GM12878 (cell line): Measurements from ENCODE around the gene ORM2. TPM values are rescaled to one million over a fixed set of nuclear protein-coding genes. Genes with fewer than 3 reads are reported as not detected.

ENCODE experiments used
- ATF7 ChIP-seq: fragments of 450-650 bp; IDR thresholded peaks from 2 replicates; pipeline ENCODE4 v1.6.1; 2016; ENCODE audit warnings: low read depth, mild to moderate bottlenecking
- BCL11A ChIP-seq: IDR thresholded peaks from 2 replicates; pipeline ENCODE4 v1.6.1; 2011; ENCODE audit warnings: low read depth, low read length
- BRCA1 ChIP-seq: IDR thresholded peaks from 2 replicates; pipeline ENCODE4 v1.6.1; 2011; ENCODE audit warnings: low read depth, low read length, improper control_type of control experiment
- CHD2 ChIP-seq: IDR thresholded peaks from 2 replicates; pipeline ENCODE4 v1.6.1; 2011; ENCODE audit warnings: low read depth, low read length, improper control_type of control experiment, borderline replicate concordance
- EED ChIP-seq: sonication (generic); IDR thresholded peaks from 2 replicates; pipeline ENCODE4 v1.6.1; 2016; ENCODE audit warnings: antibody characterized with exemption, low read depth
- EP300 ChIP-seq, 2 experiments: fragments of 150-350 bp in 1 of 2; IDR thresholded peaks; 2 replicates each; pipeline ENCODE4 v1.6.1; 2011 to 2012; ENCODE audit warnings: low read depth in 2 of 2, low read length in 2 of 2, borderline replicate concordance in 1 of 2, improper control_type of control experiment in 1 of 2, inconsistent platforms in 1 of 2; ENCODE audit not compliant: control insufficient read depth in 1 of 2
- HDAC6 ChIP-seq: fragments of 200-600 bp; sonication (generic); IDR thresholded peaks from one replicate; pipeline ENCODE4 v1.8.0; 2017; ENCODE audit warnings: antibody characterized with exemption; ENCODE audit not compliant: unreplicated experiment
- MTA2 ChIP-seq: fragments of 450-650 bp; IDR thresholded peaks from 2 replicates; pipeline ENCODE4 v1.6.1; 2016; ENCODE audit warnings: low read depth, mild to moderate bottlenecking, moderate library complexity
- MYC ChIP-seq: IDR thresholded peaks from 2 replicates; pipeline ENCODE4 v1.6.1; 2011; ENCODE audit warnings: mild to moderate bottlenecking, low read length, moderate library complexity, inconsistent platforms; ENCODE audit not compliant: insufficient read depth, insufficient replicate concordance, insufficient read length, severe bottlenecking
- NR2C2 ChIP-seq: IDR thresholded peaks from 2 replicates; pipeline ENCODE4 v1.6.1; 2011; ENCODE audit warnings: borderline replicate concordance, low read depth; ENCODE audit not compliant: control insufficient read depth, insufficient read length
- NR2F1 ChIP-seq: fragments of 450-650 bp; conservative IDR thresholded peaks from 2 replicates; pipeline ENCODE4 v1.6.1; 2017; ENCODE audit warnings: mild to moderate bottlenecking
- ZNF622 ChIP-seq: fragments of 450-650 bp; IDR thresholded peaks from 2 replicates; pipeline ENCODE4 v1.6.1; 2017; ENCODE audit warnings: mild to moderate bottlenecking, inconsistent platforms
- polyA plus RNA-seq, 11 experiments: library from polyadenylated mRNA; depleted of rRNA in 4 of 11; unstranded in 6 of 11; stranded (reverse) in 5 of 11; fragments of >200 nt; fragmentation: Nextera tagmentation in 4 of 11; fragmentation: Illumina TruSeq in 1 of 11; extraction: Ambion mirVana in 4 of 11; extraction: Trizol in 1 of 11; gene quantifications; 1 replicate in 1 of 11; 2 replicates in 10 of 11; pipeline versions ENCODE4 v1.2.1 to v1.2.3, GENCODE V29; 2011 to 2016; ENCODE audit warnings: inconsistent platforms in 2 of 11, missing spikeins in 2 of 11, low read depth in 1 of 11
- total RNA-seq, 4 experiments: library from RNA; depleted of rRNA in 3 of 4; stranded (reverse); fragments of >200 nt in 3 of 4; fragmentation: Illumina TruSeq in 1 of 4; extraction: Trizol in 1 of 4; gene quantifications; 2 replicates each; pipeline versions ENCODE4 v1.2.1 to v1.2.3, GENCODE V29; 2013 to 2021
- TF ChIP-seq, protein P1 (sequence below): IDR thresholded peaks from 2 replicates; pipeline ENCODE4 v1.6.1; 2012; ENCODE audit warnings: low read depth, low read length, improper control_type of control experiment
- TF ChIP-seq, protein P2 (sequence below): fragments of 450-650 bp; IDR thresholded peaks from 2 replicates; pipeline ENCODE4 v1.6.1; 2017; ENCODE audit warnings: mild to moderate bottlenecking
- TF ChIP-seq, protein P3 (sequence below): IDR thresholded peaks from 2 replicates; pipeline ENCODE4 v1.6.1; 2011; ENCODE audit warnings: low read depth, low read length, improper control_type of control experiment, borderline replicate concordance
- TF ChIP-seq, protein P4 (sequence below): IDR thresholded peaks from 2 replicates; pipeline ENCODE4 v1.6.1; 2012; ENCODE audit warnings: improper control_type of control experiment, low read depth, low read length; ENCODE audit not compliant: insufficient replicate concordance
- TF ChIP-seq, protein P5 (sequence below): fragments of 450-650 bp; IDR thresholded peaks from 2 replicates; pipeline ENCODE4 v1.6.1; 2018; ENCODE audit warnings: borderline replicate concordance, mild to moderate bottlenecking; ENCODE audit not compliant: partially characterized antibody

Gene ORM2
- total and polyA plus RNA-seq, 10 of the 15 experiments (the other 5 are each of a cell fraction or from before 2014, with no cell fraction given): 0.64 TPM; not detected in 9

DNA sequence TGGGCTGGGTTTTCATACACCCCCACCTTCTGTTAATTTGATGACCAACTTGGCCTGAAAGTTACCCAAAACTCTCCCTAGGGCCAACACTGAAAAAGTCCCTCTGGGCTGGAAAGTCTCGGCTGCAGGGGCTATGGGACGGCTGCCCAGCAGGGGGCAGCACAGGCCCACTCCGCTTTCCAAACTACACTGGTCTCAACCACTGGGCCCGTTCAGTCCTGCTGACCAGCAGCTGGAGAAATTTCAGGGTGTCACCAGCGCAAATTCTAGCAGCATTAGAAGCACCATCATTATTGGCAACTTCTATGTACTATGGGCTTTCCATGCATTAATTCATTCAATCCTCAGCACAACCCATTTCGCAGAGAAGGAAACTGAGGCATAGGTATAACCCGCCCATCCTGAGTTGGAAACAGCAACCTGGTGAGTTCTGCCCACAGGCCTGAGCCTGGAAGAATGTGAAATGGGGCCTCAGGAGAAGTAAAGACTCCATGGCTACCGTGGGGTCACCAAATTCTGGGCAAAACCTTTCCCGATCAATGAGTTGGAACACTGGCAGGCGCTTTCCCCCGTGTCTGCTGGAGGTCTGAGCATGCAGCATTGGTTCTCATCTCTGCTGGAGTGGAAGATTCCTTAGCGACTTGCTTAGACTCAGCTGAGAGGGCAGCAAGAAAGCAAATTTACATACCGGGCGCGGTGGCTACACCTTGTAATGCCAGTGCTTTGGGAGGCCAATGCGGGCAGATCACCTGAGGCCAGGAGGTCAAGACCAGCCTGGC lies 9.7 kb downstream of the ORM2 start (continued):
- TF ChIP-seq HDAC6 (no peak), NR2C2 (no peak), EP300 (IDR thresholded peaks at IDR 0.05; ENCODE audit: borderline replicate concordance in 1 of 2, control insufficient read depth in 1 of 2, low read depth in 2 of 2, low read length in 2 of 2) (0 out of 4 replicates have a peak, but pooled peaks of 1 of the 2 experiments have one; percentile 35), BRCA1 (no peak), ZNF622 (no peak), BCL11A (no peak), NR2F1 (peak; percentile 33; the same call in 1 of the 2 replicates), ATF7 (no peak), EED (no peak), MYC (no peak), CHD2 (no peak), MTA2 (0 out of 2 replicates have a peak, but pooled peaks have one; percentile 25)
- TF ChIP-seq, protein P1, sequence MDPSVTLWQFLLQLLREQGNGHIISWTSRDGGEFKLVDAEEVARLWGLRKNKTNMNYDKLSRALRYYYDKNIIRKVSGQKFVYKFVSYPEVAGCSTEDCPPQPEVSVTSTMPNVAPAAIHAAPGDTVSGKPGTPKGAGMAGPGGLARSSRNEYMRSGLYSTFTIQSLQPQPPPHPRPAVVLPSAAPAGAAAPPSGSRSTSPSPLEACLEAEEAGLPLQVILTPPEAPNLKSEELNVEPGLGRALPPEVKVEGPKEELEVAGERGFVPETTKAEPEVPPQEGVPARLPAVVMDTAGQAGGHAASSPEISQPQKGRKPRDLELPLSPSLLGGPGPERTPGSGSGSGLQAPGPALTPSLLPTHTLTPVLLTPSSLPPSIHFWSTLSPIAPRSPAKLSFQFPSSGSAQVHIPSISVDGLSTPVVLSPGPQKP: no peak
- TF ChIP-seq, protein P2, sequence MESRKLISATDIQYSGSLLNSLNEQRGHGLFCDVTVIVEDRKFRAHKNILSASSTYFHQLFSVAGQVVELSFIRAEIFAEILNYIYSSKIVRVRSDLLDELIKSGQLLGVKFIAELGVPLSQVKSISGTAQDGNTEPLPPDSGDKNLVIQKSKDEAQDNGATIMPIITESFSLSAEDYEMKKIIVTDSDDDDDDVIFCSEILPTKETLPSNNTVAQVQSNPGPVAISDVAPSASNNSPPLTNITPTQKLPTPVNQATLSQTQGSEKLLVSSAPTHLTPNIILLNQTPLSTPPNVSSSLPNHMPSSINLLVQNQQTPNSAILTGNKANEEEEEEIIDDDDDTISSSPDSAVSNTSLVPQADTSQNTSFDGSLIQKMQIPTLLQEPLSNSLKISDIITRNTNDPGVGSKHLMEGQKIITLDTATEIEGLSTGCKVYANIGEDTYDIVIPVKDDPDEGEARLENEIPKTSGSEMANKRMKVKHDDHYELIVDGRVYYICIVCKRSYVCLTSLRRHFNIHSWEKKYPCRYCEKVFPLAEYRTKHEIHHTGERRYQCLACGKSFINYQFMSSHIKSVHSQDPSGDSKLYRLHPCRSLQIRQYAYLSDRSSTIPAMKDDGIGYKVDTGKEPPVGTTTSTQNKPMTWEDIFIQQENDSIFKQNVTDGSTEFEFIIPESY: no peak
- TF ChIP-seq, protein P3, sequence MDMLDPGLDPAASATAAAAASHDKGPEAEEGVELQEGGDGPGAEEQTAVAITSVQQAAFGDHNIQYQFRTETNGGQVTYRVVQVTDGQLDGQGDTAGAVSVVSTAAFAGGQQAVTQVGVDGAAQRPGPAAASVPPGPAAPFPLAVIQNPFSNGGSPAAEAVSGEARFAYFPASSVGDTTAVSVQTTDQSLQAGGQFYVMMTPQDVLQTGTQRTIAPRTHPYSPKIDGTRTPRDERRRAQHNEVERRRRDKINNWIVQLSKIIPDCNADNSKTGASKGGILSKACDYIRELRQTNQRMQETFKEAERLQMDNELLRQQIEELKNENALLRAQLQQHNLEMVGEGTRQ: no peak
- TF ChIP-seq, protein P4, sequence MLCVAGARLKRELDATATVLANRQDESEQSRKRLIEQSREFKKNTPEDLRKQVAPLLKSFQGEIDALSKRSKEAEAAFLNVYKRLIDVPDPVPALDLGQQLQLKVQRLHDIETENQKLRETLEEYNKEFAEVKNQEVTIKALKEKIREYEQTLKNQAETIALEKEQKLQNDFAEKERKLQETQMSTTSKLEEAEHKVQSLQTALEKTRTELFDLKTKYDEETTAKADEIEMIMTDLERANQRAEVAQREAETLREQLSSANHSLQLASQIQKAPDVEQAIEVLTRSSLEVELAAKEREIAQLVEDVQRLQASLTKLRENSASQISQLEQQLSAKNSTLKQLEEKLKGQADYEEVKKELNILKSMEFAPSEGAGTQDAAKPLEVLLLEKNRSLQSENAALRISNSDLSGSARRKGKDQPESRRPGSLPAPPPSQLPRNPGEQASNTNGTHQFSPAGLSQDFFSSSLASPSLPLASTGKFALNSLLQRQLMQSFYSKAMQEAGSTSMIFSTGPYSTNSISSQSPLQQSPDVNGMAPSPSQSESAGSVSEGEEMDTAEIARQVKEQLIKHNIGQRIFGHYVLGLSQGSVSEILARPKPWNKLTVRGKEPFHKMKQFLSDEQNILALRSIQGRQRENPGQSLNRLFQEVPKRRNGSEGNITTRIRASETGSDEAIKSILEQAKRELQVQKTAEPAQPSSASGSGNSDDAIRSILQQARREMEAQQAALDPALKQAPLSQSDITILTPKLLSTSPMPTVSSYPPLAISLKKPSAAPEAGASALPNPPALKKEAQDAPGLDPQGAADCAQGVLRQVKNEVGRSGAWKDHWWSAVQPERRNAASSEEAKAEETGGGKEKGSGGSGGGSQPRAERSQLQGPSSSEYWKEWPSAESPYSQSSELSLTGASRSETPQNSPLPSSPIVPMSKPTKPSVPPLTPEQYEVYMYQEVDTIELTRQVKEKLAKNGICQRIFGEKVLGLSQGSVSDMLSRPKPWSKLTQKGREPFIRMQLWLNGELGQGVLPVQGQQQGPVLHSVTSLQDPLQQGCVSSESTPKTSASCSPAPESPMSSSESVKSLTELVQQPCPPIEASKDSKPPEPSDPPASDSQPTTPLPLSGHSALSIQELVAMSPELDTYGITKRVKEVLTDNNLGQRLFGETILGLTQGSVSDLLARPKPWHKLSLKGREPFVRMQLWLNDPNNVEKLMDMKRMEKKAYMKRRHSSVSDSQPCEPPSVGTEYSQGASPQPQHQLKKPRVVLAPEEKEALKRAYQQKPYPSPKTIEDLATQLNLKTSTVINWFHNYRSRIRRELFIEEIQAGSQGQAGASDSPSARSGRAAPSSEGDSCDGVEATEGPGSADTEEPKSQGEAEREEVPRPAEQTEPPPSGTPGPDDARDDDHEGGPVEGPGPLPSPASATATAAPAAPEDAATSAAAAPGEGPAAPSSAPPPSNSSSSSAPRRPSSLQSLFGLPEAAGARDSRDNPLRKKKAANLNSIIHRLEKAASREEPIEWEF: no peak
- TF ChIP-seq, protein P5, sequence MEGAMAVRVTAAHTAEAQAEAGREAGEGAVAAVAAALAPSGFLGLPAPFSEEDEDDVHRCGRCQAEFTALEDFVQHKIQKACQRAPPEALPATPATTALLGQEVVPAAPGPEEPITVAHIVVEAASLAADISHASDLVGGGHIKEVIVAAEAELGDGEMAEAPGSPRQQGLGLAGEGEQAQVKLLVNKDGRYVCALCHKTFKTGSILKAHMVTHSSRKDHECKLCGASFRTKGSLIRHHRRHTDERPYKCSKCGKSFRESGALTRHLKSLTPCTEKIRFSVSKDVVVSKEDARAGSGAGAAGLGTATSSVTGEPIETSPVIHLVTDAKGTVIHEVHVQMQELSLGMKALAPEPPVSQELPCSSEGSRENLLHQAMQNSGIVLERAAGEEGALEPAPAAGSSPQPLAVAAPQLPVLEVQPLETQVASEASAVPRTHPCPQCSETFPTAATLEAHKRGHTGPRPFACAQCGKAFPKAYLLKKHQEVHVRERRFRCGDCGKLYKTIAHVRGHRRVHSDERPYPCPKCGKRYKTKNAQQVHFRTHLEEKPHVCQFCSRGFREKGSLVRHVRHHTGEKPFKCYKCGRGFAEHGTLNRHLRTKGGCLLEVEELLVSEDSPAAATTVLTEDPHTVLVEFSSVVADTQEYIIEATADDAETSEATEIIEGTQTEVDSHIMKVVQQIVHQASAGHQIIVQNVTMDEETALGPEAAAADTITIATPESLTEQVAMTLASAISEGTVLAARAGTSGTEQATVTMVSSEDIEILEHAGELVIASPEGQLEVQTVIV: no peak
